ENCODE measurements around the gene SEMA6A.
"Not testable (repeated sequence)": the region's sequence is repeated elsewhere in the genome, so short reads cannot be mapped to it uniquely, and the experiment has no call there.

The SEMA6A gene

GRCh38 chr5:116546033-116546742 is 28.4 kb downstream of the SEMA6A start:
- no peak for DNase-seq

GRCh38 chr5:116545465-116545864 is 29.2 kb downstream of the SEMA6A start:
- DNase-seq, result not testable (repeated sequence)

DNA sequence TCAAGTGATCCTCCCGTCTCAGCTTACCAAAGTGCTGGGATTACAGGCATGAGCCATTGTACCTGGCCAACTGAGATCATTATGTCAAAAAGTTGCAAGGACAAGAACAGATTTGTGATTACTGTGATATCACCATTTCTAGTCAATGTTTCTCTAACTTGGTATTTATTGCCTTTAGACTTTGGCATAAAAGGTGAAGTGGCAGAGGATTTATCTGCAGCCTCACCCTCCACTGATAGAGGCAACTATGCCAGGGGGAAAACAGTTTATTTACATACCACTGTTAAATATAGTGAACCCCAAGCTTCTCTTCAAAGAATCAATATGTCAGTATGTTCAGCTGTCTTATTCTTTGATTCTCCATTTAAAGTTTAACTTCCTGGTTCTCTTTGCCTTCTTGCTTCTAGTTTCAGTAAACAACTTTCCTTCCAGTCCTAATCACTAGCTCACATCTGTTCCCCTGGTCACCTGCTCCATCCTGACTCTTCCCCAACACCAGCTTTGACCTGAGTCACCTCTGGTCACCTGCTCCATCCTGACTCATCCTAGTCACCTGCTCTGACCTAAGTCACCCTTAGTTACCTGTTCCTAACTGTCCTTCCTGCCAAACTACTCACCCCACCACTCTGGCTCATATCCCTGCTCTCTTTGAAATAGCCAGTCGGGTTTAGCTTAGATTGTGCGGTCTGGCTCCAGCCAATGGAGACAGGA is 29.9 kb downstream of the SEMA6A start:
- DNase-seq, result no peak

DNA sequence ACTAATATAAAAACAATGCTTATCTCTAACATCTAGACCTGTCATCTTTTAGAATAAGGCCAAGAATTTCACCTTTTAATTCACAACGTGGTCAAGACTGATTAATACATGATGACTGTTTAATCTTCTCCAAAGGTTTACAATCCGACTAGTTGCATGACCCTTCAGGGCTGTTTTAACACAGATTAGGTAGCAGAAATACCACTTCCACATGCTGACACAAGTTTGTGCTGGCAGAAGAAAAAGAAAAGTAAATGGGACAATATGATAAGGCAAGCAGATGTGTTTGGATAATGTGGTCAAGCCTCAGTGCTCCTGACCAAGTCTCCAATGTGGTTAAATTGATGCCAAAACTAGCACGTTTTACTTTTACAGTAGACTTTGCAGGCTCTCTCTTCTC is 31.1 kb downstream of the SEMA6A start:
- no peak for DNase-seq

DNA sequence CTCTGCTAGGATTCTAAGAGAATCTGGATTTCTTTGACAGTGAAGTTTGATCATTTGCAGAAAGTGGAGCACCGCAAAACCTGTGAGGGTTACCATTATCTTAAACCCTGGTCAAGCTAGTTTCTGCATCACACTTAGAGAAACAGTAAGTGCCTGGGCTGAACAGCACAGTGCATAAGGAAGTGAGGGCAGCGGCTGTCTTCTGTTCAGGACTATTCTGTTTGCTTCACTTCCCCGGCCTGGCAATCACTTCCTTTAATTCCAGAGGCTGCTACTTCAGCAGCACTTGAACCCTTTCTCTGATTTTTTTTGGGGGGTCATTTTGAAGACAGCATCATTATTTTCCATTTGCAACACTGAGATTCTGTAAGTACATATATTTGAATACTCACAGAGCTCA is 32.0 kb downstream of the SEMA6A start:
- no peak for DNase-seq

GRCh38 chr5:116539222-116539621 is 35.4 kb downstream of the SEMA6A start:
- no peak for DNase-seq

DNA sequence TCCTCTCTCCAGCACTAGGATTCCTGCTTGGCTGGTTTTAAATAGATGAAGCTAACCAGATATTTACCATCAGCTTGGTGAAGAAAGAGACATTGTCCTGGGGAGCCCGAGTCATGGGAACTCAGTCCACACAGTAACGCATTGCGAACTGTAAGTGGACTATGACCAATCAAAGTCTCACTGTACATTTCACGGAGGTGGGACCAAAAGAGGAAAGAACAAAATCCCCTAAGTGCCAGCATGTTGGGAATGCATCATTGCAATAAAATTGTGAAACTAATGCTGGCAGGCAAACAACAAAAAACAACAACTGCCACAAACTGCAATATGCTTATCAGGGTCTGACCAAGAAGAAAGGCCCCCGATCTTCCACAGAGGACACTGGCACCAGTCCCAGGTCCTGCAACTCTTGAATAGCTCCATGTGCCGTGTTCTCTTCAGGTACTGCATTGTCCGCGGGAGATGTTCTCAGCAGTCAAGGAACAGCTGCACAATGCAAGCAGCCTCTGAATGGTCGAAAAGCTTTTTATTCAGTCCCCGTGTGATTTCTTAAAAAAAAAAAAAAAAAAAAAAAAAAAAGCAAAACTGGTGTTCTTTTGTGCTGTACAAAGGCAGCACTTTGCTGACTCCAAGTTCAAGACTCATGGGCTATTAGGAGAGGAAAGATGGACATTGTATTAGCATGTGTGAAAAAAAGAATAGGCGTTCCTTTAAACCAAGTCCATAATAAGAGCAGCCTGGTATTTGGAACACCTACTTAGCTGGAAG is 38.1 kb downstream of the SEMA6A start:
- no peak for DNase-seq

DNA sequence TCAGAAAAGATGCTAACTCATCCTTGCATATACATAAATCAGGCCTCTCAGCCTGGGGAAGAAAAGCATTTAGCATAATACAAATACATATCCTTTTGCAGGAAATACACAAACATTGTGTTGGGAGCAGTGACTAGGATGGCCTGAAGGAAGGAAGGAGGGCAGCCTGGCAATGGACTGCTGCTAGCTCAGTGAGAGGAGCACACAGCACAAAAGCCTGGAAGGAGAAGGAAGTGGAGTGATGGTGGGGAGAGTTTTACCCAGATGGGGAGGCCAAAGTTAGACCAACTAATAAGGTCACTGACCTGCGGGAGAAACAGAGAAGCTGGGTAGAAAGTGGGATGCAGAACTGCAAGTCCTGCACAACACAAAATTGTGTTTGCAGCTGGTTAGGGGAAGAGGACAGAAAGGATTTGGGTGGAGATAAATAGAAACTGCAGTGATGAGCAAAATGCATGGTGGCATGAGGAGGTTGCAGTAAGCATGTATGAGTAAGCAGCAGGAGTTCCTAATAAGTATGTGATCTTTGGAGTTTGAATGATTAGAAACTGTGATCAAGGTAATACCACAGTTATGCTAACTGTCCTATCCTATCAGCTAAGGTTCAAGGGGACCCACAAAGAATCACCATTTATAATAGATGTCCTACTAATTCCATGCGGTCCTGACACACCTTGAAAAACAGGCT is 39.5 kb downstream of the SEMA6A start:
- DNase-seq, result no peak

- no peak for DNase-seq
Measured at GRCh38 chr5:116532762-116533525, 41.7 kb downstream of the SEMA6A start.

DNA sequence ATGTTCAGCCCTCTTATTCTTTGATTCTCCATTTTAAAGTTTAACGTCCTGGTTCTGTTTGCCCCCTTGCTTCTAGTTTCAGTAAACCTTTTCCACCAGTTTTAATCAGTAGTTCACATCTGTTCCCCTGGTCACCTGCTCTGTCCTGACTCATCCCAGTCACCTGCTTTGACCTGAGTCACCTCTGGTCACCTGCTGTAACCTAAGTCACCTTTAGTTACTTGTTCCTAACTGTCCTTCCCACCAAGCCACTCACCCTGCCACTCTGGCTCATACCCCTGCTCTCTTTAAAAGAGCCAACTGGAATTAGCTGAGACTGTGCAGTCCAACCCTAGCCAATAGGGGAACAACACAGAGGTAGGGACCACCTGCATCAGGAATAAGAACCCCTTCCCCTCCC is 43.0 kb downstream of the SEMA6A start:
- DNase-seq, result no peak

DNA sequence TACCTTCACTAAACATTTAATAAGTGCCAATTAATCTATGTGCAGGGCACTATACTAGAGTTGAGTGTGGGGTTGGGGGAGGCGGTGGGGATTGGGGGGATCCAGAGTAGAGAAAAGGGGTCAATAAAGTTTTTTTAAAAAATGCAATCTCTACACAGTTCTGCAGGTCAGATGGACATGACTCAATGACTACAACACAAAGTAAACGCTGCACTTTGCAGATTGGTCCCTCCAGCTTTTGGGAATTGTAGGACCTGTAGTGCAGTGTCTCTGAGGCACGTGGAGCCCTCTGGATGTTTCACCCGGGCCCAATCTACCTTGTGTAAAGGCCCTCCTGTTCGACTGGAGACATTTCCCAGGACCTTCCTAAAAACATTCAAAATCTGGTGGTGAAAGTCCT is 43.5 kb downstream of the SEMA6A start:
- DNase-seq, result no peak

GRCh38 chr5:116530276-116530675 is 44.3 kb downstream of the SEMA6A start:
- DNase-seq, result no peak

DNA sequence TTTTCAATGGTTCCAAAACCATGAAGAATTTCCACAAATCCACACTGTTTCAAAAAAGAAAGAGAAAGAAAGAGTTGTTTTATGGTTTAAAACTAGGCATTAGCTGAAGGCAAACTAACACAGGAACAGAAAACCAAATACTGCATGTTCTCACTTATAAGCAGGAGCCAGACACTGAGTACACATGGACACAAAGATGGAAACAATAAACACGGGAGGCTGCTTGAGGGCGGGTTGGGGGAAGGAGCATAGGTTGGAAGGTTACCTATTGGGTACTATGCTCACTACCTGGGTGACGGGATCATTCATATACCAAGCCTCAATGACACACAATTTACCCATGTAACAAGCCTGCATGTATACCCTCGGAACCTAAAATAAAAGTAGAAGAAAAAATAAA is 45.0 kb downstream of the SEMA6A start:
- DNase-seq, result no peak

GRCh38 chr5:116528519-116529234 is 45.9 kb downstream of the SEMA6A start:
- DNase-seq, result no peak

DNA sequence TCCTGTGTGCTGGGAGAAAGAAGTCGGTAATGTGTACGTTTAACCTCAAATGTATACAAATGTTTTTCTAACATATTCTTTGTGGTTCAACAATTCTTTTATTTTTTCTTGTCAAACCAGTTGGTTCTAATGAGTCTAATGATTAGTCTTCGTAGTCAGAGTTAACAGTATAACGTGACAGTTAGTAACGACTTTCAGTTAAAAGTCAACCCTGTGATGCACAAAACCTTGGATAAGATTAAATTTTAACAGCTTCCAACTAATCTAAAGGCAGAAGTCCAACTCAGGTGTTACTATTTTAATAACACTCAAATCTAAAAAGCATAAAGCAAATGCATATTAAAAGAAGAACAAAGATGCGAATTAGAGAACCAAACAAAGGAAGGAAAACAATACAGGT is 47.0 kb downstream of the SEMA6A start:
- no peak for DNase-seq

GRCh38 chr5:116525674-116526073 is 48.9 kb downstream of the SEMA6A start:
- no peak for DNase-seq

DNA sequence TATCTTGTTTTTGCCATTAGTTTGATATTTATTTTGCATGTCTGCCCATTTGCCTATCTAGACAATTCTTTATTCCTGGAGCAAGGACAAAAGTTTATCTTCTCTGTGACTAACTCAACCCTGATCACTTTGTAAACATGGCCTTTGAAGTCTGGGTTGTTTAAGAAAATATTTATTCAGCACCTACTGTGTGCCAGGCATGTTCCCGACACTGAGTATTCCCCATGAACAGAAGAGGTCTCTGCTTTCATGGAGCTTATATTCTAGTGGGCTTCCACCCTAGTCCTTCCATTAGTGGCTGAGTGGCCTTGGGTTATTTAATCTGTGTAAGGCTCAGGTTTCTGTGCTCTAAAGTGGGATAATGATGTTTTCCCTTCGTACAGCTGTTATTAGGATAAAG is 49.7 kb downstream of the SEMA6A start:
- DNase-seq, result no peak

- DNase-seq, result no peak
Measured at GRCh38 chr5:116524051-116524904, 50.3 kb downstream of the SEMA6A start.

DNA sequence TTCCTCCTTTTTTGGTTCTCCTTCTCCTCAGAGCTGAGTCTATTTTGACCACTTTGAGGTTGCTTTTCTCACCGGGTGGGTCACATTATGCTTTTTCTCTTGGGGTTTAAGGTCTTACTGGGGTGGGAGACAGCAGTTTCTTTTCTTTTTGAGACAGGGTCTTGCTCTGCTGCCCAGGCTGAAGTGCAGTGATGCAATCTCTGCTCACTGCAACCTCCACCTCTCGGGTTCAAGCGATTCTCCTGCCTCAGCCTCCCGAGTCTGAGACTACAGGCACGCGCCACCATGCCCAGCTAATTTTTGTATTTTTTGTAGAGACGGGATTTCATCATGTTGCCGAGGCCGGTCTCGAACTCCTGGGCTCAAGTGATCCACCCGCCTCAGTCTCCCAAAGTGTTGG is 51.4 kb downstream of the SEMA6A start:
- DNase-seq, result not testable (repeated sequence)

DNA sequence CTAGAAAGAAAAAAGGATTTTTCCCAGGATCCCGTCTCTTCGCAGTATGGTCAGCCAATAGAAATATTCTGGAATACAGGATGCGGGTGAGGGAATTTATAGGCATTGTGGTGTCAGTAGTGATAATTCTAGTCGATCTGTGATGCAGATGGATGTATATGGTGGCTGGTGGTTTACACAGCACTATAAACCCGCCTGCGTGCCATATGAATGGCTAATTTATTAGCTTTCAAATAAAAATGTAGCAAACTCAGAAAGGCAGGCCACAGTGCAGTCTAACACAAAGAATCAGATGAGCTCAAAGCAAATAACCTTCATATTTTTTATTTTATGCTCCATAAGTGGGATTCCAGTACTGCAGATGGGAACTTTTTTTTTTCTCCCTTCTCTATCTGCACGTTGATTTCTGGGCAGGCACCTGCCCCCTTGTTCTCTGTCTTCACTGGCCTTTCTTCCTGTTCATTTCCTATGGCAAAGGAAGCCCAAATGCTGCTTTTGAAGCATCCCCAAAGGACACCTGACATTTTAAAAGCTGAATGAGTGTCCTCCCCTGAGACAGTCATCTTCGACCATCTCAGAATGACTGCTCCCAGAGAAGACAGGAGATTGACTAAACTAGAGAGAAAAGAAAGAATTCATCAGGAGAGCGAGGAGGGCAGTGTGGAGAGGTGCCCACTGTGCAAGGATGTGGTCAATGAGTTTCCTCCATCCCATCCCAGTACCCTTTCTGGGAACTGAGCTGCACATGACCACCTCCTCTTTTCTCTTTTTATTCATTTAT is 52.1 kb downstream of the SEMA6A start:
- no peak for DNase-seq

All from activated CD4-positive, alpha-beta T cell treated with anti-CD3 and anti-CD28 coated beads for 48 hours (primary cell).